ENCODE data around the gene EFNB3.

EFNB3 gene

GRCh38 chr17:7703584-7704479 is 1.2 kb upstream of the EFNB3 start:
- no peak overlapping the region for H3K27ac ChIP-seq
- TF ChIP-seq, protein P1, sequence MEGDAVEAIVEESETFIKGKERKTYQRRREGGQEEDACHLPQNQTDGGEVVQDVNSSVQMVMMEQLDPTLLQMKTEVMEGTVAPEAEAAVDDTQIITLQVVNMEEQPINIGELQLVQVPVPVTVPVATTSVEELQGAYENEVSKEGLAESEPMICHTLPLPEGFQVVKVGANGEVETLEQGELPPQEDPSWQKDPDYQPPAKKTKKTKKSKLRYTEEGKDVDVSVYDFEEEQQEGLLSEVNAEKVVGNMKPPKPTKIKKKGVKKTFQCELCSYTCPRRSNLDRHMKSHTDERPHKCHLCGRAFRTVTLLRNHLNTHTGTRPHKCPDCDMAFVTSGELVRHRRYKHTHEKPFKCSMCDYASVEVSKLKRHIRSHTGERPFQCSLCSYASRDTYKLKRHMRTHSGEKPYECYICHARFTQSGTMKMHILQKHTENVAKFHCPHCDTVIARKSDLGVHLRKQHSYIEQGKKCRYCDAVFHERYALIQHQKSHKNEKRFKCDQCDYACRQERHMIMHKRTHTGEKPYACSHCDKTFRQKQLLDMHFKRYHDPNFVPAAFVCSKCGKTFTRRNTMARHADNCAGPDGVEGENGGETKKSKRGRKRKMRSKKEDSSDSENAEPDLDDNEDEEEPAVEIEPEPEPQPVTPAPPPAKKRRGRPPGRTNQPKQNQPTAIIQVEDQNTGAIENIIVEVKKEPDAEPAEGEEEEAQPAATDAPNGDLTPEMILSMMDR (conservative IDR thresholded peaks at IDR 0.05) = no peak

- TF ChIP-seq, protein P1 (conservative IDR thresholded peaks at IDR 0.05) = no peak
- H3K27ac ChIP-seq = peak overlapping the region; percentile 52; the same call in 1 of the 2 replicates
Observed at GRCh38 chr17:7705269-7706255, 560 bp downstream of the EFNB3 start.

DNA sequence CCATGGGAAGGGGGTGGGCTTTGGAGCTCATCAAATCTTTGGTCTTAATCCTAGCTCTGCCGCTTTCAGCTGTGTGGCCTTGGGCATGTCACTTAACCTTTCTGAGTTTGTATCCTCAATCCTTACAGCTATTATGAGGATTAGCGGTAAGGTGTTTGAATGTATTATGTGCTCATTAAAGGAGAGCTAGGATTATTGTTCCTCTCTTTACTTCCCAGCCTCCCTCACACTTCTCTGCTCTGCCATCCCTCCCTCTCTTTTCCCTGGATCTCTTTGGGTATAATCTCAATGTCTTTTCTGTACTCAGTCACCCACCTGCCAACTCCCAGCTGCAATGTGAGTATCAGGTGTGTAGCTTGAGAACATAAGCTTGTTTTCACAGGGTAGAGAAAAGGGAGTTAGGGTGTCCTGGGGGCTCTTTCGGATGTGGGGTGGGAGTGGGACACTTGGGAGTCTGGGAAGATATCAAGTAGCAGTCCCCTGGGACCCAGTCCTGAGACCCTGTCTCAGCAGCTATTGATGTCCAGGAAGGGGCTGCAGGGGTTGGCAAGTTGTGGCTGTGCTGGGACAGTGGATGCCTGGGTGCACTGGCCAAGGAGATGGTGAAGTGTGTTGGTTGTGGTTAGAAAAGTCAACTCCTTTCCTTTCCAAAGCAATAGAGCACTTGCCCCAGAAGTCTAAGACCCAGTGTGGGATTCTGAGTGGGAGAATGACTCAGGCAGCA is 1.8 kb downstream of the EFNB3 start:
- TF ChIP-seq, protein P1 (conservative IDR thresholded peaks at IDR 0.05) = no peak
- H3K27ac ChIP-seq = no peak overlapping the region

DNA sequence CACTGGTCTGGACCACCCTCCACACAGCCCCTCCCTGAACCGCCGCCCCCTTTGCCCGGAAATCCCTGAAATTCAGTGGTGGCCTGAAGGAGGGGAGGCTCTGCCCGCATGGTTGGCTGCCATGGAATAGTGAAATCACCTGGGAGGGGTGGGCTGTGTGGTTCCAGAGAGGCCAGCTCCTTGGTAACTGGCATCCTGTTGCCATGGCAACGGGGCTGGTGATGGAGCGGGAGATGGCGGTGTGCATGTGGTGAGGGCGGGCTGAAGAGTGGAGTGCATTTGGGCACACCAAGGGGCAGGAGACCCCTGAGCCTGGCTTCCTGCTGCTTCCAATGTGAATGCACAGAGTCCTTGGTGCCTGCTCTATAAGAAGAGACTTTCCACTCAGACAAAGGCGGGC is 2.4 kb downstream of the EFNB3 start:
- H3K27ac ChIP-seq = no peak overlapping the region
- TF ChIP-seq, protein P1 (conservative IDR thresholded peaks at IDR 0.05) = no peak

- no peak overlapping the region for H3K27ac ChIP-seq
- TF ChIP-seq, protein P1 (conservative IDR thresholded peaks at IDR 0.05) = no peak
Observed at GRCh38 chr17:7707858-7708750, 3.1 kb downstream of the EFNB3 start.

- no peak overlapping the region for H3K27ac ChIP-seq
Observed at GRCh38 chr17:7709031-7709430, 4.0 kb downstream of the EFNB3 start.

More at GRCh38 chr17:7709031-7709430, 4.0 kb downstream of the EFNB3 start:
- TF ChIP-seq, protein P1 (conservative IDR thresholded peaks at IDR 0.05) = no peak

All from VCaP (cell line).